ENCODE measurements around the gene NTM.

GRCh38 chr11:131739243-131739882, 368.9 kb downstream of the NTM start:
- TF ChIP-seq EZH2 (IDR thresholded peaks at IDR 0.05), result no peak
- TF ChIP-seq POLR2AphosphoS5 (IDR thresholded peaks at IDR 0.05; ENCODE audit: borderline replicate concordance, low read depth, low read length), result no peak
- TF ChIP-seq FOXP2 (optimal IDR thresholded peaks at IDR 0.05; ENCODE audit: control extremely low read depth, extremely low read length, insufficient read depth), result no peak
